ENCODE measurements around the gene OR2T1.
"Not testable (repeated sequence)": the region's sequence is repeated elsewhere in the genome, so short reads cannot be mapped to it uniquely, and the experiment has no call there.

Gene OR2T1

GRCh38 chr1:248436303-248436702 is 33.5 kb downstream of the OR2T1 start:
- not testable (repeated sequence) for DNase-seq

GRCh38 chr1:248438668-248439067 is 35.8 kb downstream of the OR2T1 start:
- DNase-seq = not testable (repeated sequence)

GRCh38 chr1:248439283-248439682 is 36.4 kb downstream of the OR2T1 start:
- not testable (repeated sequence) for DNase-seq

GRCh38 chr1:248442500-248443277 is 39.8 kb downstream of the OR2T1 start:
- not testable (repeated sequence) for DNase-seq

- DNase-seq = not testable (repeated sequence)
Observed at GRCh38 chr1:248444603-248445002, 41.8 kb downstream of the OR2T1 start.

- DNase-seq = not testable (repeated sequence)
Observed at GRCh38 chr1:248445399-248445798, 42.6 kb downstream of the OR2T1 start, which contains the start of gene OR2T2. TSS of gene OR2T2 (plus strand) at chr1:248445637. CDS start at chr1:248452798, 7,161 bp downstream.

- DNase-seq = not testable (repeated sequence)
Observed at GRCh38 chr1:248448409-248449074, 45.7 kb downstream of the OR2T1 start.

GRCh38 chr1:248449821-248450465 is 47.1 kb downstream of the OR2T1 start:
- not testable (repeated sequence) for DNase-seq

- not testable (repeated sequence) for DNase-seq
Observed at GRCh38 chr1:248450466-248451145, 47.8 kb downstream of the OR2T1 start.

- DNase-seq = not testable (repeated sequence)
Observed at GRCh38 chr1:248453619-248454018, 50.8 kb downstream of the OR2T1 start.

- DNase-seq = not testable (repeated sequence)
Observed at GRCh38 chr1:248455045-248455444, 52.2 kb downstream of the OR2T1 start.

GRCh38 chr1:248456635-248457034 is 53.8 kb downstream of the OR2T1 start:
- DNase-seq = not testable (repeated sequence)
